Stimulated activated CD8-positive, alpha-beta memory T cell treated with anti-CD3 and anti-CD28 coated beads, Interleukin-4, amount 100 ng/mL, for 24 hours (primary cell): ENCODE results near the gene AKR1B15.
"Not testable (repeated sequence)": the region's sequence is repeated elsewhere in the genome, so short reads cannot be mapped to it uniquely, and the experiment has no call there.

Source experiments
- DNase-seq: peaks from one replicate; pipeline ENCODE4 v3.0.0-alpha.2; 2020; ENCODE audit warnings: low read depth

AKR1B15 gene

DNA sequence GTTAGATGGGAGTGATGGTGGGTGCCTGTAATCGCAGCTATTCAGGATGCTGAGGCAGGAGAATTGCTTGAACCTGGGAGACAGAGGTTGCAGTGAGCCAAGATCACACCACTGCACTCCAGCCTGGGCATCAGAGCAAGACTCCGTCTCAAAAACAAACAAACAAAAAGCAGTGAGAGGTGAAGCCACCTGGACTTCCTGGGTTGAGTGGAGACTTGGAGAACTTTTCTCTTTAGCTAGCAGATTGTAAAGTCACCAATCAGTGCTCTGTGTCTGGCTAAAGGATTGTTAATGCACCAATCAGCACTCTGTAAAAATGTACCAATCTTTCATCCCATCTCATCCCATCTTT is 14.5 kb downstream of the AKR1B15 start:
- not testable (repeated sequence) for DNase-seq

DNA sequence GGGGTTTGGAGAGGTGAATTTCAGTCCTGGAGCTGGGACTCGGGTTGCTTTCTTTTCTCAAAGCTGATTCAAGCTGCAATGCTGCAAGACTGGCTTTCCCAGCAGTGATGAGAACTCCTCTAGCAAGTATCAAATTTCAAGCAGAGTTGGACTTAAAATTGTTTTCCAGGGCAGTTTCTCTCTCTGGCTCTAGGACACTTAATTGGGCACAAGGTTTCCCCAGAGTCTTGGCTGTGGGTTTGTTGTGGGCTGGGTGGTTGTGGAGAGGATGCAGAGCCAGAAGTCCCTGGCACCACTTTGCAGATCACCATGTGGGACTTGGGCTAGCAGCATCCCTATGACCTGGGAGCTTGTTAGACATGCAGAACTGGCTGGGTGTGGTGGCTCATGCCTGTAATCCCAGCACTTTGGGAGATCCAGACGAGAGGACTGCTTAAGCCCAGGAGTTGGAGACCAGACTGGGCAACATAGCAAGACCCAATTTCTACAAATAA is 16.8 kb downstream of the AKR1B15 start:
- no peak for DNase-seq

DNA sequence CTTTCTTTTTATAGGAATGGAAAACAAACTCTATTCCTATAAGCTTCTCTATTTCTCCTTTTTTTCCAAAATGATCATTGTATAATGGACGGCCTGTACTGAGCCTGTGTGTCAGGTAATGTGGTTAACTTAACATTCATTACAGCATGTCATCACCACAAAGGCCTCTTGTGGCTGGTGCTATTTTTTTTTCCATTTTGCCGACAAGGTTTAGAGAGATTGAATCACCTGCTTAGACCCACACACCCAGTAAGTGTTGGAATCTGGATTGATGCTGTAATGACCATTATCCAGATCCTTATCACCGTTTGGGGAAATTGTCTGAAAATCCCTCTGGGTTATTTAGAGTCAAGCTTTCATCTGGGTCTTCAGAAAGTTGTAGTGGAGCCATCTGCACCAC is 18.5 kb downstream of the AKR1B15 start:
- DNase-seq = no peak

DNA sequence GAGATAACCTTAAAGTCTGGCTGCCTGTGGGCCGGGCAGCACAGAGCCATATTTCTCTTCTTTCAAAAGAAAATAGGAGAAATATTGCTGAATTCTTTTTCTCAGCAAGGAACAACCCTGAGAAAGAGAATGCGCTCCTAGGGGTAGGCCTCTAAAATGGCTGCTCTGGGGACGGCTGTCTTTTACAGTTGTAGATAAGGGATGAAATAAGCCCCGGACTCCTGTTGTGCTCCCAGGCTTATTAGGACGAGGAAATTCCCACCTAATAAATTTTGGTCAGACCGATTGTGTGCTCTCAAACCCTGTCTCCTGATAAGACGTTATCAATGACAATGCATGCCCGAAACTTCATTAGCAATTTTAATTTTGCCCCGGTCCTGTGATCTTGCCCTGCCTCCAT is 21.1 kb downstream of the AKR1B15 start:
- DNase-seq = not testable (repeated sequence)

DNA sequence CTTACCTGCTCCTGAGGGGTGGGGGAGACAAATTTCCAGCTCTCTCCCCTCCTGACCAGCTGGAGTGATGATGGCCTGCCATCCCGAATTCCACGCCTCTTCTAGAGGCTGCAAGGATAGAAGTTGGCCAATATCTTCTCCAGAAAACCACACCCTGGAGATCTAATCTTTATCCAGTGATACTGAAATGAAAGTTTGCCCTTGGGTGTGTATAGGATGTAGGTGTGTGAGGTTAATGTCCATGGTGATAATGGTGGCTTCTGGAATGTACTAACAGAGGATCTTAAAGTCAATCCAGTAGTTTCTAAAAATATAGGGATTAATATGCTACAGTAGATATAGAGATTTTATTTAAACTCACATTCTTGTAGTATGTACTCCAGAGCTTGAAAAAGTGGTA is 22.2 kb downstream of the AKR1B15 start:
- no peak for DNase-seq

DNA sequence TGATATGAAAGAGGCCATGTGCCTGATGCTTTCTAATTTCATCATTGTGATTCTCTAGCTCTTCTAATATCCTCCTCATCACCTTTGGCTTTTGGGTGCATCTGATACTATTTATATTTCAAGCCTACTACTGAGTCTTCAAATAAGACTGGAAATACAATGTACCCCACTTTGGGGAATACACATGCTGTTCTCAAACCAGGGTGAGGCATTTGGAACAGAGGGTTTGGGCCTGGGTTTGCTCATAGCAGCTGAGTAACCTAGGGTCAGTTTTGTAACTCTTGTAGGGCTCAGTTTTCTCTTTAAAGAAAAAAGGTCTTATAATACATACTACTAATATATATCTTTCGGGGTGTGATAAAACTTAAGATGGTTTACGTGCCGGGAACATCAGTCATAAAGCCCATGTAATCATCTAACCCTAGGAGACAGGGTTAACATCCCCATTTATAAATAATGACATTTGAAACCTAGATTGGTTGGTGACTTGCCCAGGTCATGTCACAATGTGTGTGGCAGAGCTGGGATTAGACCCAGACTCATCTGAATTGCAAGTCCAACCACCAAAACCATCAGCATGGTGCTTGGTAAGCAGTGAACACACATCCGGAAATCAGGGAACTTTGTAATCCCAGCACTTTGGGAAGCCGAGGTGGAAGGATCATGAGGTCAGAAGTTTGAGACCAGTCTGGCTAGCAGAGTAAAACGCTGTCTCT is 23.0 kb downstream of the AKR1B15 start:
- DNase-seq = no peak

DNA sequence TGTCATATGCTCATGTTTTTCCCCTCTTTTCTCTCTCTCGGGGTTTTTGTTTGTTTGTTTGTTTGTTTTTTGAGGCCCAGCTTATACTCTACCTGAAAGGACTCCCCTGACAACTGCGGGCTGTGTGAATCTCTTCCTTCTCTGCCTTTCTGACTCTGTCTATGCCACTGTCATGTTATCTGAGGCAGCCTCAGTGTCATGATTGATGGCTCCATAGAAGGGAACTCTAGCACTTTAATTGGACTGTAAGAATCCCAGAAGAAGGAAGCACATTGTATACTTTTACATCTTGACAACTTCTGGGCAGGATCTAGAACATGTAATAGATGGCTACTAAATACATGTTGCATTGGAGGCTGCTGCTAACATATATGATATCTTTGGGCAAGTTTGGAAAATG is 25.4 kb downstream of the AKR1B15 start:
- no peak for DNase-seq

DNA sequence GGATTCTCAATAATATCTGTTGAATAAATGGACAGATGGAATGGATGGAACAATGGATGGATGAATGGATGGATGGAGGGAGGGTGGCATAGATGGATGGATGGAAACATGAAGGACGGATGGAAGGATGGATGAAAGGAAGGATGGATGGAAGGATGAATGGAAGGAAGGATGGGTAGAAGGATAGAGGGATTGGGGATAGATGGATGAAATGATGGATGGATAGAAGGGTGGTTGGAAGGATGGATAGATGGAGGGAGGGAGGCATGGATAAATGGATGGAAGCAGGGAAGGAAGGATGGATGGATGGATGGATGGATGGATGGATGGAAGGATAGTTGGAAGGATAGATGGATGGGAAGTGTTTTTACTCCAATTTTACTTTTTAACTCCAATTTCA is 35.4 kb downstream of the AKR1B15 start:
- DNase-seq = no peak

DNA sequence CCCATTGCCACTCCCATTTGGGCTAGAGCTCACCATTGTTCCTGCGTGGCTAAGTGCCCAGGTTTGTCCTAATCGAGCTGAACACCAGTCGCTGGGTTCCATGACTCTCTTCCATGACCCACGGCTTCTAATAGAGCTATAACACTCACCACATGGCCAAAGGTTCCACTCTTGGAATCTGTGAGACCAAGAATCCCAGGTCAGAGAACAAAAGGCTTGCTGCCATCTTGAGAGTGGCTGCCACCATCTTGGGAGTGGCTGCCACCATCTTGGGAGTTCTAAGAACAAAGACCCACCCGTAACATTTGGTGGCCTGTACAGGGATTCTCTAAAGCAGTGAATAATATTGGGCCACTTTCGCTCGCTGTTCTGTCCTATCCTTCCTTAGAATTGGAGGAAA is 37.0 kb downstream of the AKR1B15 start:
- no peak for DNase-seq

DNA sequence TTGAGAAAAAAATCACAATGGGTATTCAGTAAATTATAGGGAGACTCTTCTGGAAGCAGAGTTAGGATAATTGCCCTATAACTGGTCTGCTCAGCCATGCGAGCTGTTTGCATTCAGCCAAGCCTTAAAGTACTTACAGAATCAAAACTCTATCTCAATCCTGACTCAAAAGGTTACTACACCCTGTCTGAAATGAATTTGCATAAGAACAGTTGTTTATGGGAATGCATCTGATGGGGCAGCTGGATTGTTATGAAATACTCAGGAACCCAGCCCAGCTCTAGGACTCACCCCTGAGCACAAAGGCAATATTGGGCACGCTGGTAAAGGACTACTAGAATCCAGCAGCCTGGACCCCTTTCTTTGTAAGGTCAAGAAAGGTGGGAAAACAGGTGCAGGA is 38.8 kb downstream of the AKR1B15 start:
- no peak for DNase-seq

DNA sequence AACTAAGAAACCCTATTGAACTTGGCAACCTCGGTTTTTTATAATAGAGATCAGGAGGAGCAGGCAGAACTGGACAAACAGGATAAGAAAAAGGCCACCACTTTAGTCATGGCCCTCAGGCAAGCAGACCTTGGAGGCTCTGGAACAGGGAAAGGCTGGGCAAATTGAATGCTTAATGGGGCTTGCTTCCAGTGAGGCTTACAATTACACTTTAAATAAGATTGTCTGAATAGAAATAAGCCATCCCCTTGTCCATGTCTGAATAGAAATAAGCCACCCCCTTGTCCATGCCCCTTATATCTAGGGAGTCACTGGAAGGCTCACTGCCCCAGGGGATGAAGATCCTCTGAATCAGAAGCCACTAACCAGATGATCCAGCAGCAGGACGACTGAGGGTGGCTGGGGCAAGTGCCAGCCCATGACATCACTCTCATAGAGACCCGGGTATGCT is 40.6 kb downstream of the AKR1B15 start:
- DNase-seq = no peak

DNA sequence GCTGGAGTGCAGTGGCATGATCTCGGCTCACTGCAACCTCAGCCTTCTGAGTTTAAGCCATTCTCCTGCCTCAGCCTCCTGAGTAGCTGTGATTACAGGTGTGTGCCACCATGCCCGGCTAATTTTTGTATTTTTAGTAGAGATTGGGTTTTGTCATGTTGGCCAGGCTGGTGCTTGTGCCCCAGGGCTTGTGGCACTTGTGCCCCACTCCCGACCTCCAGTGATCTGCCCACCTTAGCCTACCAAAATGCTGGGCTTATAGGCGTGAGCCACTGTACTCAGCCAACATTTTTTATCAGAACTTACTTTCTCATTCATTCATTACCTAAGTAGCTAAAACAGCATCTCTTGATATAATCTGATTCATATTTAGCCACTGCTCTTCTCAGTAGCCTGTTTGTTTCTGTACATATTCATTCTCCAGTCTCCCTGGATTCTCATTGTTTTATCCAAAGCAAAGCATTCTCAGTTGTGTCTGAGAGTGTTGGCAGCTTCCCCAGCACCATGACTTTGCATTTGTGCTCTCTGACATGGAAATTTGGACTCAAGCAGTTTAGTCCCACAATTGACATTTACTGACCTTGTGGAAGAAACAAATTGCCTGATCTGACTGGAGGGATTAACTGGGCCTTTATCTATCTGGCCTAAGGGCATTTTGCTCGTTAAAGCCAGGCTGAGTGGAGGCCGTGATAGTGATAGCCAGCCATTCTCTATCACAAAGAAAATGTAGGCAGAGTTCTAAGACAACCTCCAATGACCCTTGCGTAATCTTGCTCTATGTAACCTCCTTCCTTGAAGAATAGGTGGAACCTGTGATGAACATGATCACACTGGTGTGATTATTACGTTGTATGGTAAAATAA is 44.9 kb downstream of the AKR1B15 start:
- DNase-seq = no peak

DNA sequence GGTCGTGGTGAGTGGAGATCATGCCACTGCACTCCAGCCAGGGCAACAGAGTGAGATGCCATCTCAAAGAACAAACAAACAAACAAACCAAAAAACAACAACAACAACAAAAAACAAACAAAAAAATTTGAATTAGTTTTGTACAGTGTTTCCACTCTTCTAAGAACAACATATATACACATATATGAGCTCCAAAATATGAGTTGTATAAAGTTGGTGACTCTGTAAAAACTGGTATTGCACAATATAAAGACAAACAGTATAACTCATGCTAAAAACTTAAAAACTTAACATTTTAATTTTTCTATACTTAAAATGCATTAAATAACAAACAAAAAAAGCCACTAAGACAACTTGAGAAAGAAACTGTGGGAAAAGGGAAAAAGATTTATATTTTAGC is 46.0 kb downstream of the AKR1B15 start:
- DNase-seq = no peak

DNA sequence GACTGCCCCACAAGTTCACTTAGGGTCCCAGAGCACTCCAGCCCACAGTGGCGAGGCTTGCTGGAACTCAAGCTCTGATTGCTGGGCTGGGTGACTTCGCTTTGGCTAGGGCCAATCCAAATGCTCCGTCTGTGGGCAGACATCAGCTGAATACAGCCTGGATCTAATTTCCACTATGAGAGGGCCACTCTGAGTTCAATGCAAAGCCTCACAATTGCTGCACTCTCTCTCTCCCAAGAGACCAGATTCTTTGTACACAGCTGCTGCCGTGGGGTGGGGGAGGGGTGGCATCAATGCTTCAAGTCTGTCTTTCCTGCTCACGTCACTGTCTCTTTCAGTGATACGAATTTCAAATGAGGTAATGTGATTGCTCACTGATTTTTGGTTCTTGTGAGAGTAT is 50.5 kb downstream of the AKR1B15 start:
- DNase-seq = no peak

DNA sequence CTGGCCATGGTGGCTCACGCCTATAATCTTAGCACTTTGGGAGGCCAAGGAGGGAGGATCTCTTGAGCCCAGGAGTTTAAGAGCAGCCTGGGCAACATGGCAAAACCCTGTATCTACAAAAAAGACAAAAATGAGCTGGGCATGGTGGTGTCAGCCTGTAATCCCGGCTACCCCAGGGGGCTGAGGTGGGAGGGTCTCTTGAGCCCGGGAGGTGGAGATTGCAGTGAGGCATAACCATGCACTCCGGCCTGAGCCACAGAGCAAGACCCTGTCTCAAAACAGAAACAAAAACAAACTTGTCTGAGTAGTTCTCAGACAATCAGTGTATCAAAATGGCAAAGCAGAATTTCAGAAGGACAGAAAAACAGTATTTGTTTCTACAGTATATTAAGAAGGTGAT is 52.5 kb downstream of the AKR1B15 start:
- no peak for DNase-seq

DNA sequence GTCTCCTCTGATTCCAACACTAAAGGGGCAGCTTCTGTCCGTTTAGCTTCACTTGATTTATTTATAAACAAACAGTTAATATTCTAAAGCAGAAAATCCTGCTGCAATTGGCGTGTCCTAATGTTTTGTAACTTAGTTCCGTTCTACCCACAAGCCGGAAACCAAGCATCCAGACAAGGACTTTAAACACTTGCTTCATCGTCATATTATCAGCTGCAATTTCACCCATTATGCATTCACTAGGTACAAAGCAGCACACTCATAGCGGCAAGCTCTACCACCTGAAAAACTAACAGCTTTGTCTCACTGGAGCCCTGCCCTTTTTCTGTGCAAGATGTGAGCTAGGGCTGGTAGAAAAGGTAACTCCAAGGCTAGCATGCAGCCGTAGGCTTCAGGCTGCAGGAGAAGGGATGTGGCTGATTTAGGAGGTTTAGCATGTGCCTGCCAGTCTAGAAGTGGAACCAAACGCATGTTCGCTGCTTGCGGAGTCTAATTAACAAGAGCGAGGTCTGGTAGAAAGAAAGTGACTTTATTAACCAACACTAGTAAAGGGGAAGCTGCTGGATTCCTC is 54.1 kb downstream of the AKR1B15 start:
- DNase-seq = no peak

DNA sequence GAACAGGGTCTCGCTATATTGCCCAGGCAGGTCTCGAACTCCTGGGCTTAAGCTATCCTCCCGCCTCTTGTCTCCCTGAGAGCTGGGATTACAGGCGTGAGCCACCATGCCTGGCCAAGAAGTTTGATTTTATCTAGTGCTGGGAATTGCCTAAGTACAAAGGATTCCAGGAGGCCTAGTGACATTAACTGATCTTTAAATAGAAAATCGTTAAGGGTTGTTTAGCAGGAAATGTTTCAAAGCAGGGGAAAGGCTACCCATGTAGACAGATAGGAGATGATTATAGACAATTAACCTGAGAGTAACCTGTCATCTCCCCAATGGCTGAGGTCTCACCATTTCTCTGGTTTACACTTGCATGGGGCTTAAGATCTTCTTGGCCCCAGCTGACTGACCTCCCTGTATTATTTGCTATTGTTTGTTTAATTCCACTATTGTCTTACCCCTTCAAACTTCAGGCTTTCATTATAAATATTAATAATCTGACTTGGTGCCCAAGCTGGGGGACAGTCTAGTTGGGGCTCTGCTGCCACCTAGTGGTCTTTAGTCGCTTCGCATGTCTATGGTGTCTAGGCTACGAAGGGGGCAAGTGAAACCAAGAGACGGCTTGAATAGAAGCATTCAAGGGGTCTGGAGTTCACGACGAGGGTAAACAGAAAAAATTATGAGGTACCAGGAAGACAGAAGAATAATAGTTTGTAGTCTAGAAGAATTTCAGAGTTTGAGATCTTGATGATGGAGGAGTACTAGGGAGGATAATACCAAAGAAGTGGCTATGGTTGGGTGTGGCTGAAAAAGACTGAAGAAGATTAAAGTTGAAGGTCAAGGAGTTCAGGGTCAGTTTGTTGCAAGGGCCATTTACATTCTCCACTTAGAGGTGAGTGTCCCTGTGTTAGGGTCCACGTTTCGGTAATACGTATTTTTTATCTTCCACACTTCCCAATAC is 57.3 kb downstream of the AKR1B15 start:
- peak; percentile 25 for DNase-seq

DNA sequence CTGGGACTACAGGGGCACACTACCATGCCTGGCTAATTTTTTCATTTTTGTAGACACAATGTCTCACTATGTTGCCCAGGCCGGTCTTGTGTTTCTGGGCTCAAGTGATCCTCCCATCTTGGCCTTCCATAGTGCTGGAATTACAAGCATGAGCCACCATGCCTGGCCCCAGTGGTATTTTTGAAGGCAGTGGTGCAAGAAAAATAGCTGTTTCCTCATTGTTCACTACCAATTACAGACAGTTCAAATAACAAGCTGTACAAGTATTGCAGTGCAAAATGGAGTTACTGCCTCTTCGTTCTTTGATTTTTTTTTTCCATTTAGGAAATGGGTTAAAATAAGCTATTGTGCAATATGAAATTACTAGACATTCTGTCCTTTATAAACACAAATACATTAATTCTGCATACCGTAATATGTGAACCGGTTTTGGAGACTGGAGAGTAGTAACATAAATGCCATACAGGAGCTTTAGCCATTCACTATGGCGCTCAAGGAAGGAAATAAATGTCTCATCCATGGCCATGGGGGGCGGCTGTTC is 62.8 kb downstream of the AKR1B15 start:
- no peak for DNase-seq

DNA sequence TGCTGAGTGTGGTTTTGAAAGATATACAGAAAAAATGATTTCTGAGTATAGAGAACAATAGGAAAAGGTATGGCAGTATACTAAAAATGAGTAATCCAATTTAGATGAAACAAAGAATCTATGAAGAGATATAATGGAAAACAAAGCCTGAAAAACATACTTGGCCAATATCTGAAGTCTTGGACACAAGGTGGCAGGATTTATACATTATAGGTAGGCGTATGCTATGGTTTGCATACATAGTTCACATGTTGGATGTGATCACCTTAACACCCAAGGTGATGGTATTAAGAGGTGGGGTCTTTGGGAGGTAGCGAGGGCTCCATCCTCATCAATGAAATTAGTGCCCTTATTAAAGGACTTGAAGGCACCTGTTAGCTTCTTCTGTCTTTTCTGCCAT is 63.3 kb downstream of the AKR1B15 start:
- no peak for DNase-seq

DNA sequence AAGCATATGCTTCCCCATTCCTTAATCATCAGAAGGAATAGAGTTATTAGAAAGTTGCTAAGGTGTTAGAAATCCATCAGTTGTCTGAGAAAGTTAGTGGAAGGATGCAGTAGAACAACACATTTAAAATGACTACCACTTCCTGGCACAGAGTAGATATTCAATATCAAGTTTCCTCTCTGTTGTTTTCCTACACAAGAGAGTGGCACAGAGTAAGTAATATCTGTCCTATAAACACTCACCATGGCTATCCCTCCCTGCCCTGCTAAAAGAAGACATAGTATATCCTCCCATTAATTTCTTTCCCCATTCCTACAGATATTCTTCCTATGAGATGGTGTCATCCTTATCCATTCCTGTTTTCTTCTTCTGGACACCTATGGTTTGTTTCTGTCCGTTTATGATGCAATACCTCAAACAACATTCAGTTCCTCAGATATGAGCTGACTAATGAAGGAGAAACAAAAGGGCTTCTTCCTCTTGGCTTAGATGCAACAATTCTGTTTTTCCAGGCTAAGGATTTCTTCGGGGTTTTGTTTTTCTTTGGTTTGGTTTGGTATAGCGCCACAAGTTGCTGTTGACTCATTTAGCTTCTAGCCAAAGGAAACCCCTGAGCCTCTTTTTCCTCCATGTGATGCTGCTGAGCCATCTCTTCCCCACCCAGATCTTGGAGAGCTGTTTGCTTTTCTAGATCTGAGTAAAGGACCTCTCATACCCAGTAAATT is 64.9 kb downstream of the AKR1B15 start:
- no peak for DNase-seq

DNA sequence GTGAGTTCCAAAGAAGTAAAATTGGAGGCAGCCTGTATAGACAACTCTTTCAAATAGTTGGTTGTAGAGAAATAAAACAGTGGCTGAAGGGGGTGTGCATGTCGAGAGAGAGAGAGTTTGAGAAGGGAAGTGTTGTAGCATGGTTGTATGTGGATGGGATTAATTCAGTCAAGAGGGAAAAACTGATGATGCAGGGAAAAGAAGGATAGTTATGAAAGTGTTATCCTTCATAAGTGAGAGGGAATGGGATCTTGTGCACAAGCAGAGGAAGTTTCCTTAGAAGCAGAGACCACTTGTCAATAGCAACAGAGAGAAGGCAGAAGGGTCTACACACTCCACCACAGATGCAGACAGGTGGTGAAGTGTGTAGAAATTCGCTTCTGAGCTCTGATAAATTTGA is 67.7 kb downstream of the AKR1B15 start:
- DNase-seq = no peak
